ENCODE results near the gene CASP9.
"Not testable (repeated sequence)": the region's sequence is repeated elsewhere in the genome, so short reads cannot be mapped to it uniquely, and the experiment has no call there.

CASP9 gene

GRCh38 chr1:15525050-15526020, 1.3 kb upstream of the CASP9 start:
- DNase-seq (ENCODE audit: low read depth) = no peak

- DNase-seq (ENCODE audit: low read depth) = peak; percentile 99
Measured at GRCh38 chr1:15524283-15525049, 451 bp upstream of the CASP9 start.

GRCh38 chr1:15523104-15524020, 653 bp downstream of the CASP9 start:
- no peak for DNase-seq (ENCODE audit: low read depth)

DNA sequence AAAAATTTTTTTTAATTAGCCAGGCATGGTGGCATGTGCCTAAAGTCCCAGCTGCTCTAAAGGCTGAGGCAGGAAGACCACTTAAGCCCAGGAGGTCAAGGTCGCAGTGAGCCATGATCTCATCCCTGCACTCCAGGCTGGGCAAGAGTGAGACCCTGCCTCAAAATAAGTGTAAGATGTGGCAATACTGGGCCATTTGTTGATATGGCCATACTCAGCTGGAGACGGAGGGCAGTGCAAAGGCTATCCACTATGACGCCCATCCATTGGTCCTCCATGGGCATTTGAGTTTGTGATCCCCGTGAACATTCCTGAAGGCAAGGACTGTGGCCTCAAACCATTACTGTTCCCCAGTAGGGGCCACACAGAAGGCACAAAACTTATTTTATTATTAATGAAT, 1.5 kb downstream of the CASP9 start:
- DNase-seq (ENCODE audit: low read depth) = no peak

- not testable (repeated sequence) for DNase-seq (ENCODE audit: low read depth)
Measured at GRCh38 chr1:15521206-15521906, 2.7 kb downstream of the CASP9 start.

DNA sequence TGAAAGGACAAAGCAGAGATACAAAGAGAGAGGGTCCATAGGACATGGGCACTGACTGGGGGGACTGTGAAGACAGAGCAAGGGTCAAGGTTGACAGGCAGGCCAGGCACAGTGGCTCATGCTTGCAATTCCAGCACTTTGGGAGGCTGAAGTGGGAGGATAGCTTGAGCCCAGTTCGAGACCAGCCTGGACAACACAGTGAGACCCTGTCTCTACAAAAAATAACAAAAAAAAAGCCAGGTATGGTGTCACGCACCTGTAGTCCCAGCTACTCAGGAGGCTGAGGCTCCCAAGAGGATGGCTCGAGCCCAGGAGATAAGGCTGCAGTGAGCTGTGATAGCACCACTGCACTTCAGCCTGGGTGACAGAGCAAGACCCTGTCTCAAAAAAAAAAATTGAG, 4.4 kb downstream of the CASP9 start:
- no peak for DNase-seq (ENCODE audit: low read depth)

GRCh38 chr1:15515022-15515663, 8.9 kb downstream of the CASP9 start:
- DNase-seq (ENCODE audit: low read depth) = no peak

- DNase-seq (ENCODE audit: low read depth) = not testable (repeated sequence)
Measured at GRCh38 chr1:15514557-15514956, 9.5 kb downstream of the CASP9 start.

DNA sequence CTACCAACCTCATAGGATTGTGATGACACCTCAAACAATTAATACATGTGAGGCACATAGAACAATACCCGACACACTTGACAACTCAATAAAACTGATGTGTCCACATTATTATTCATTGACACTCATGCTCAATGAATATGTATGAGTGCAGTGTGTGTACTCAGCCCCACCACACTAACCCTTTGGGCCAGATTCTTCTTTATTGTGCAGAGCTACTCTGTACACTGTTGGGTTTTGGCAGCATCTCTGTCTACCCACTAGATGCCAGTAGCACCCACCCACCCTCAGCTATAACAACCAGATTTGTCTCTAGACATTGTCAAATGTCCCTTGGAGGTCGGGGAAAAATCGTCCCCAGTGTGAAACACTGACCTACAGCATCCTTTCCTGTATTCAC, 10.1 kb downstream of the CASP9 start:
- no peak for DNase-seq (ENCODE audit: low read depth)

DNA sequence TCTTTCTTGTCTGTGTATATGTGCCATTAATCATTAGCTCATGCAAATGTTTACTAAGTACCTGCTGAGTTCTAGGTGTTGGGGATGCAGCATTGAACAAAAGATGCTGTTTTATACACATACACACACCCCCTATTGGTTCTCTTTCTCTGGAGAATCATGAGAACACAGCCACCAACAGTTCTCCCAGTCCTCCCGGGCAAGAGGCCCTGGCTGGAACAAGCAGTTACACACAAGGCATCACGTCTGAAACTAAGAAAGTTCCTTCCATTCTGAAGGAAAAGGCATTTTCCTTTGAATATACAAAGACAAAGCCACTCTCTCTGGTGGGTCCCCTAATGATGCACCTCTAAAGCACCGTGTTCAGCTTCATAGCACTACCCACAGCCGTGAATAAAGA, 10.8 kb downstream of the CASP9 start:
- DNase-seq (ENCODE audit: low read depth) = no peak

DNA sequence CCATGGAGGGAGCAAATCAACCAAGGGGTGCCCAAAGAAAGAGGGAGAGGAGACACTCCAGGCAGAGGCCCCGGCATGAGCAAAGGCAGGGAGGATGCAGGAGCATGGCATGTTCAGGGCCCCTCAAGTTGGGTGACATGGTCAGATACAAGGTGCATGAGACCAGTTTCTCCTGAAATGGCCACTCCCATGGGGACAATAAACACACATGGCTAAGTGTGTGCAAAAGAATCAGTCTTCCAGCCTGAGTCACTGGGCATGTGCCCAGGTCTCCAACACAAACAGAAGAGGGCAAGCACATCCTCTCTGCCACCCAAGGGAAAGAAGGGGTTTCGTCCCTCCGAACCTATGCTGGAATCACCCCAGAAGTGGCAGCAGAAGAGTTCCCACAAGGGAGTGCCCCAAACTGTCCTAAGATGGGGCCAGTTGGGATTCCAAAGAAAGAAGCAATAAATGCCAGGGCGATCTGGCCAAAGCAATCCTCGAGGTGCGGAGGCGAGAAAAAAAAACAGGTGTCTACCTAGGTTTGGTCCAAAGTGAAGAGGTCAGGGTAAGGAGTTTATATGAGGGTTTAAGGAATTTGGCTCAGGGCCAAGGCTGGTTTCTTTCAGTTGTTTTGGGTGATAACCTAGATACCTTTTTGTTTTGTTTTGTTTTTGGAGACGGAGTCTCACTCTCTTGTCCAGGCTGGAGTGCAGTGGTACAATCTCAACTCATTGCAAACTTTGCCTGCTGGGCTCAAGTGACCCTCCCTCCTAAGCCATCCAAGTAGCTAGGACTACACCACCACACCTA, 13.2 kb downstream of the CASP9 start:
- DNase-seq (ENCODE audit: low read depth) = no peak

DNA sequence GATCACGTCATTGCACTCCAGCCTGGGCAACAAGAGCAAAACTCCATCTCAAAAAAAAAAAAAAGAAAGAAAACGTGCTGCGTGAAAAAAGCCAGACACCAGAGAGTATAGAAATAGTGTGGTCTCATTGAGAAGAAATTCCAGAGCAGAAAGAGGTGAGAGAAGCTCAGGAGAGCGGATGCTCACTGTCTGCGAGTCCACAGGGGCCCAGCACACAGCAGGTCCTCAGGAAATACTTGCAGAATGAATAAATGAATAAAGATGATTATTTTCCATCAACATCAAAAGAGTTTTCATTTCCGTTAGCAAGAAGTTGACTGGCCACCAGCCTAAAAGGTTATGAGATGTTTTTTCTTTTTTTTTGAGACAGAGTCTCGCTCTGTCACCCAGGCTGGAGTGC, 14.4 kb downstream of the CASP9 start:
- no peak for DNase-seq (ENCODE audit: low read depth)

GRCh38 chr1:15508700-15509487, 15.1 kb downstream of the CASP9 start:
- no peak for DNase-seq (ENCODE audit: low read depth)

GRCh38 chr1:15507278-15507677, 16.7 kb downstream of the CASP9 start:
- no peak for DNase-seq (ENCODE audit: low read depth)

GRCh38 chr1:15506831-15507230, 17.2 kb downstream of the CASP9 start:
- no peak for DNase-seq (ENCODE audit: low read depth)

DNA sequence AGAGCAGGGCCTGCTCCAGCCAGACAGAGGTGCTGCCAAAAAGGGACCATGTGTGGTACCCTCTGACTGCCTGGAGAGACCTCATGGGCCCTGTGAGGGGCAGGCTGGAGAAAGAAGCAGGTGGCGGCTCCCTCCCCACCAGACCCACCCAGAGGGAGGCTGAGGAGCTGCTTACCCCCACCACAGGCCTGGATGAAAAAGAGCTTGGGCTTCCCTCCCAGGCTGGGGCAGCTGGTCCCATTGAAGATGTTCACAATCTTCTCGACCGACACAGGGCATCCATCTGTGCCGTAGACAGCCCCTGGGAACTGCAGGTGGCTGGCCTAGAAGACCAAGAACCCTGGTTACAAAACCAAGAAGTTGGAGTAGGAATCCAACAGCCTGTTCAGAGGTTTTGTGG, 19.6 kb downstream of the CASP9 start:
- no peak for DNase-seq (ENCODE audit: low read depth)

- peak; percentile 17 for DNase-seq (ENCODE audit: low read depth)
Measured at GRCh38 chr1:15501208-15502032, 22.6 kb downstream of the CASP9 start.
